Measurements from ENCODE around the gene RNASEL.
A peak's percentile ranks its signal among the peaks of the same experiment; 100 is the strongest.

The RNASEL gene

DNA sequence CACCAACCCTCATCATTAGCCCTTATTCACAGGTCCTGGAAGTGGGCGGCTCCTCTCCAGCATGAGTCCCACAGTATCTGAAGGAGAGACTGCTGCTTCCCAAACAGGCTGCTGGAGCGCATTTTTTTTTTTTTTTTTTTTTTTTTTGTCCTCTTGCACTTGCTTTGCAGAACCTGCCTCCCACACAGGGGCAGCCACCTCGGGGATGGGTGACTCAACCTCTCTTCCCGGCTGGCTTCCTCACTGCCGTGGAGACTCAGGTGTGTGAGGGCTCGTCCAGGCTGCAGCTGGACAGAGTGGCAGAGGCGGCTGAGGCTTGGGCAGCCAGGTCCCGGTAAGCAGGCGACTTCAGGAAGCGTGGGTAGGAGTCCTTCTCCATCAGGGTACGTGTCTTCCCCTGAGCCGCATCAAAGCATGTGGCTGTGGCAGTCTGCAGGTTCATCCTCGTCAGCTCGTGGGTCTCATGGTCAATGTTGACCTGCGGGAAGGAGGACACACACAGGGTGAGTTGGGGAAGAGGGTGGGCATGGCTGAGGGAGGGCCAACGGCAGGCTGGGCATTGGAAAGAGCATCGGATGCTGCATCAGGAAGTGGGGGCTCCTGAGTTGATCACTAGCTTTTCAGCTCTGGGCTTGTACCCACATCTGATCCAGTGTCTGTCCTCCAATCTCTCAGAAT, 11.1 kb upstream of the RNASEL start:
- DNase-seq: no peak

DNA sequence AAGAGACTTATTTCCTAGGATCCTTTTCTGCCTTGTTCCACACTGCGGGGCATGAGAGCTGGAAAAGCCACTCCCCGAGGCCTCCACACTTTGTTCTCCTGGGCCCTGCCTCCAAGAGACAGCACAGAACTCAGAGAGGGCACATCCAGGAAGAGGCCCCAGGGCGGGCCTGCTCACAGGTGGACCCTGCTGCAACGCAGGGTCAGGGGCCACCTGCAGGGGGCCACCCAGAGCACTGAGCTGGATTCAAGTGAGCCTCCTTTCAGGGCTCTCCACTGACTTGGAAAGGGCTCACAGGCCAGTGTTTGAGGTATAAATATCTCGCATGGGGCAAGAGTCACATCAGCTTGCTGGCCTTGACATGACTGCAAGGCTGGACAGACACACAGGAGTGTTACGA, 10.3 kb upstream of the RNASEL start:
- DNase-seq: no peak

DNA sequence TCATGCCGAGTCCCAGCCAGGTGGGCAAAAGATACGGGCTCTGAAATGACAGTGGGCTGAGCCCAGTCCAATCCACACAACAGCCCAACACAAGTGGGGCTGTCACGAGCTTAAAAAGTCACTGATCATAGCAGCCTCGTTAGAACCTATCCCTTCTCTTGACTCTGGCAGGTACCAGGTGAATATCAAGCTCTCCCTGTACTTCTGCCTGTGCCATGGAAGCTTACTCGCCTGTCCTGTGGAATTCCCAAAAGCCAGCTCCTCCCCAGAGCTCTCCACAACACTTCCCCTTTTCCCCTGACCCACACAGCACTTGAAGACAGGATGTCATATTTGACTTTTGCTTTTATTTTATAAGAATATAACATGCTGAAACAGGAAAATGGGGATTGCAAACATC, 9.2 kb upstream of the RNASEL start:
- no peak for DNase-seq

DNA sequence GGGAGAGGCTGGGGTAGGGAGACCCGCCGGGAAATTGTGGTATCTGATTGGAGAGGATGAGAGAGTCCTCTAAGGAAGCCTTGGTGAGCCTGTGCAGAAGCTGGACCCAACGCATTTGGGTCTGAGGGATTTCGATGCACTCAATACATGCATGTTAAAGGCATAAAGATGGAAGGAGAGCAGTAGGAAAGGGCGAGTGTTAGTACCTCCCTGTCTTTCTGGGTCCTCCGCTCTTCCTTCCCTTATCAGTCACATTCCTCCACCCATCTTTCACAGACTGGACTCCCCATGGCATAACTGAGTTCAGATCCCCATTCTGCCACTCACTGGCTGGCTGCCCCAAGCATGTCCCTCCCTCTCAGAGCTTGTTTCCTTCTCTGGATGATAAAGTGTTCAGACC, 7.9 kb upstream of the RNASEL start:
- no peak for DNase-seq

DNA sequence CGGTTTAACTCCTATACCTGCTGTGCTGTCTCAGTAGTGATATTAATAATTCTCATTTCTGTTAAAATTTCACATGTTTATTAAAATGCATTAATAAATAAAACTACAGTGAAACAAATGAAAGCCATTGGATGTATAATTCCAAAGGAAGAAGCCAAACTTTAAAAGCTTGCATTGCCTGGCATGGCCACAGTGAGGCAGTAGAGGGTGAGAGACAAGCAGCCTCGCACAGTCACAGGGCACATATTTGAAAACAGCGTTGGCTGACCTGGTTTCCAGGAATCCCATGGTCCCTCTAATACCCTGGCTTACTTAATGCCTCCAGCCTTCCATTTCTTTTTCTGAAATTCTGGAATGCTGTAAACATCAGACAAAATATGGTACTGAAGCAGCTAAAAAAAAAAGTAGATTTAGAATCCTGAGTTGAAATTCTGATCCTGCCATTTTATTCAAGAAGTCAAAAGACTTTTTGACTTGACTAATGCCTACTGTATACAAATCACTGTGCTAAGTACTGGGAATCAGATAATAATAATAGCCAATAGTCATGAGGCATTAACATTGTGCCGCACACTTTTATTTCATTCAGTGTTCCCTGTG, 6.7 kb upstream of the RNASEL start:
- peak; percentile 48 for DNase-seq

DNA sequence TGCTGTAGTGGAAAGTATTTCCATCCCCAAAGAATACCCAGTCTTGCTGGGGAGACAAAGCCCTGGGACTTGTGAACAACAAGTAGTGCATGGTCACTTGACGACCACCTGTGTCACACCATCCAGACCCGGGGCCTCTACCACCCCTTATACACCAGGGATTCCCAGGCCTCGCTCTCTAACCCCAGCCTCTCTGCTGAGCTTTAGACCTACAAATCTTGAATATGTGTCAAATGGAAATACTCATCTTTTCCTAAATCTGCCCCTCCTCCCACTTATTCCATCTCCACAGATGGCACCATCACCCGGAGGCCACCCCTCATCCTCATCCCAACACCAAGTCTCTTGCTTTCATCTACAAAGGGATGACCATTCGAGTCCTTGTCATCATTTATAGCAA, 875 bp upstream of the RNASEL start:
- no peak for DNase-seq

DNA sequence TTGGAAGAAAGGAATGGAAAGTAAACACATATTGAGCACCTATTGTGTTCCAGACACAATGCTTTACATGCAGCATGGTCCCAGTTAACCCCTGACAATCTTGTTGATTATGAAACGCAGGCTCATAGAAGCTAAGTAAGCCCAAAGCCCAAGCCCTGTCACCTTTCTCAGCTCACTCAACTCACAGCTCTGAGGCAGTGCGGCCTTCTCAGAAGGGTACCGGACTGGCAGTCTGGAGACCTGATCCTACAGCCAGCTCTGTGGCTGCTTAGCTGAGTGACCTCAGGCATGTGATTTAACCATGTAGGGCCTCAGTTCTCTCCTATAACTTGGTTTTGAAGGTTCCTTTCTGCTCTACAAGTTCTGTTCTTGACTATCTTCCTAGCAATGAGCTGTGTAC, 464 bp upstream of the RNASEL start:
- no peak for DNase-seq

DNA sequence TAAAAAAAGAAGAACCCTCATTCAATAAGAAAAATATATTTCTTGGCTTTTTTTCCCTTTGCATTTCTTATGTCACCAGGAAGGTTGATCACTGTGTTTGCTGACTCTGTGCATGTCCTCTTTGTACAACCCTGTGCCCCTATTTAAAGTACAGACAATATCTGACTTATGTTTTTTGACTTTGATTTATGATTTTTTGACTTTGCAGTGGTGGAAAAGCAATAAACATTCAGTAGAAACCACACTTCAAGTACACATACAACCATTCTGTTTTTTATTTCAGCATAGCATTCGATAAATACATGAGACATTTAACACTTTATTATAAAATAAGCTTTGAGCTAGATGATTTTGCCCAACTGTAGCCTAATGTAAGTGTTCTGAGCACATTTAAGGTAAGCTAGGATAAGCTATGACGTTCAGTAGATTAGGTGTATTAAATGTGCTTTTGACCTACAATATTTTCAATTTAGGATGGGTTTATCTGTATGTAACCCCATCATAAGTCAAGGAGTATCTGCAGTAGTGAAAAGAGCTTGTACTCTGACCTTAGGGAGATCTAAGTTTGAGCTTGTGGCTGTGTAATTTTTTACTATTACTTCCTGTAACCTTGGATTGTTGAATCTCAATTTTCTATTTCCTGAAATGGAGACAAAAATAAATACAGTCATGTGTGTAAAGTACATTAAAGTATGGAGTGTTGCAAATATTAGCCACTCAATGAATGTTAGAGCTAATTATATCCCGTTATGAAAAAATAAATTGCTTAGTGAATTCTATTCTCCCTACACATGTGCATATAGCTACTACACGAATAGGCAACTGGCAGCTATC, 1.2 kb downstream of the RNASEL start:
- DNase-seq: no peak

DNA sequence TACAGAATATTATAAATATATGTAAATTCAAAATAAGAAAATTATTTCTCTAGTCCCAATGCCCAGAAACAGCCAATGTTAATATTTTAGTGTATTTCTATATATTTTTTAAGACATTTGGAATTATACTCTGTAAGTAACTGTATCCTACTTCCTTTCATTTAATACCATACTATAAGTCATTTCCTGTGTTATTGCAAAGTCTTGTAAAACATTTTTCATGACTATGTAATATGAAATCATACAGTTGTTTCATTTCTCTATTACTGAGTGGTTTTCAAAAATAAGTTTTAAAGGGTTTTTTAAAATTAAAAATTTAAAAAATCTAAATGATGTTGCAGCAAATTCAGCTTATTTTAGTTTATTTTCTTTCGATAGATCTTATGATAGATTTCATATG, 2.0 kb downstream of the RNASEL start:
- DNase-seq: no peak

DNA sequence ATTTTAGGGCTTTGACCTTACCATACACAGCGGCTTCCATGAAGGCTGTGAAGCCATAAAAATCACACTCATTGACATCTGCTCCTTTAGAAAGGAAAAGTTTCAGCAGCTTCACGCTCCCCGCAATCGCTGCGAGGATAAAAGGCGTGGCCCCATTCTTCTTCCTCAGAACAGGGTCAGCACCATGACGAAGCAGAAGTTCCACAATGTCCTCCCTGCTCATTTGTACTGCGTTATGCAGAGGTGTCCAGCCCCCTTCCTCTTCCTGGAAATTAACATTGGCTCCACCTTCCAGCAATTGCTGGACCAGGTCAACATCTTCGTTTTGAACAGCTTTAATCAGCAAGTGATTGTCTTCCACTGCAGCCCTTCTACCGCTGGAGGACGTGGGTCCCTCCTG, 2.7 kb downstream of the RNASEL start:
- DNase-seq: no peak

DNA sequence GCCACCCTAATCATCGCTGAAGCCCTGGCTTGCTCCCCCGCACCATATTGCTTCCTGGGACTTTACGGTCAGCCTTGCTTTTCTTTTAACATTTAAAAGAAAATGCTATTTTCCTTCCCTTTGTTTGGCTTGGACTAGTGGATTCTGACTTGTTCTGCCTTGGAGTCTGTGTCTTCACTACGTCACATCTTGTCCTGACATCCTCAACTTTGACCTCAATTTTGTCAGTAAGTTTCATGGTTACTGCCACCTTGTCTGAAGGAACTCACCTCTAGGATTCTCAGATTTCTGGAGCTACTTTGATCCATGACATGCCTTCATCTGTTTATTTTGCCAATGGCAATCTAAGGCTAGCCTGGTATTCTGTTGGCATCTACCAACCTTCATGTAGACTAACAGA, 4.3 kb downstream of the RNASEL start:
- no peak for DNase-seq

DNA sequence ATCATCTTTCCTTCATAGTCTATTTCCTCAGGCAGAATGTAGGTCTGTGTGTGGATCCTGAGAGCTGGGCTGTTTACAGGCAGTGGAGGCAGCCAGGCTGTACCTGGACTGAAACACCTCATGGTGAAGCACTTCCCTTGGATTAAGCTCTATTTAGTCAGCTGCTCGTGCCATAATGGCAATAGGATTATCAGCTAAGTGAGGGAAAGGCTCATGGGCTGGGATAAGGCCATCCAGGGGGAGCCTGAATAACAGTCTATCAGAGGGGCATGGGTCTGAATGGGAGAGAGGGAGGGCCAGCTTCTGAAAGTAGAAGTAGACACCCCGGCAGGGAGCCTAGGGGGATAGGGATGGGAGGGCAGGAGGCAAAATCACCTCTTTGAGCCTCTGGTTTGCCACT, 8.3 kb downstream of the RNASEL start:
- DNase-seq: no peak

DNA sequence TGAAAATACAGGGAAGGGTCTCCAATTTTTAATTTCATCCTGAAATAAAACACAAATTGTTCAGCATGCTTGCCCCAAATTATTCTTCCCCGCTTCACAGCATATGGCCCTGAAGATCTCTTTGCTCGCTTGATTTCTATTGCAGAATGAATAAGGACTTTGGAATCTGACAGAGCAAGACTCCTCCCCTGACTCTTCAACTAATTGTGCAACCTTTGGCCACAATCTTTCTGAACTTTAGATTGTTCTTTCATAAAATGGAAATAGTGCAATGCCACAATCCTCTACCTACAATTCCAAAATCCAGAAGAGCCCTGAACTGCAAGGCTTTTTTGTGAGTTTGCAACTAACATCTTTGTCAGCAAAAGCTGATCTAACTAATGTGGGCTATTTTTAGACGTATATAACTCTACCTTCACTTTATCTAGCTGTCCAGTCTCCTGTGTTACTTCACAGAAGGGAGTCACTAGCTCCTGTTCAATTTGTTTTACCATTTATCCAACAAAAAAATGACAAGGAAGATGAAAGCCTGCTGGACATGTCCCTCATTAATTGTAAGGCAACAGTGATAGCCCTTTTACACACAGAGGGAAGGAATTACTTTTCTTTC, 13.4 kb downstream of the RNASEL start:
- DNase-seq: no peak

DNA sequence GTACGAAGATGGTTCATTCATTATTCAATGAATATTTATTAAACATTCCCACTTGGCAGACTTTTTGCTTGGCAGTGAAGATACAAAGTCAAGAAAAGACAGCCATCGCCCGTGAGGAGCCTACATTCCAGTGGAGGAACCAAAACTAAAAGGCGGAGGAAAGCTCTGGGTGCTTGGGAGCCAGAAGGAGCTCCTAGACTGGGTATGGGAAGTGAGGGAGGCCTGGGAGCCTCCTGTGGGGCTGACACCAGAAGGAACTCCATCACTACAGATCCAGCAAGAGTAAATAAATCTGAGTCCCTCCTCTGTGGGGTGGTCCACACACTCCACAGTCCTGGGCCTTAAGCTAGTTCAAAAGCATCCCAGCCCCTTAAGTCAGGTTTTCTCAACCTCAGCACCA, 14.9 kb downstream of the RNASEL start:
- no peak for DNase-seq

DNA sequence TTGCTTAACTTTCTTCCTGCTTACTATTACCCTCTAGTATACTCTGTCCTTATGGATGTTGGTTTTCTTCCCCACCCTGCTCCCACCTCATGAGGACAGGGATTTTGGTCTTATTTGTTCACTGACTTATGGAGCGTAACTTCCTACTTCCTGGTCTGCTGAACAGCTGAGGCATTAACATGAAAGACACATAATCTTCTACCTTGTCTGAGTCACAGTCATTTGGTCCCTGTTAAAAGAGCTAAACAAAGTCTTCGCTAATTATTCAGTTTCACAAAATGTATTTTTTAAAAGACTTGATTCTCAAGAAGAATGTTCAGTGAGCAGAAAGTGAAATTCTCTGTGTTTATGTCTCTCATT, 18.5 kb downstream of the RNASEL start:
- DNase-seq: no peak

DNA sequence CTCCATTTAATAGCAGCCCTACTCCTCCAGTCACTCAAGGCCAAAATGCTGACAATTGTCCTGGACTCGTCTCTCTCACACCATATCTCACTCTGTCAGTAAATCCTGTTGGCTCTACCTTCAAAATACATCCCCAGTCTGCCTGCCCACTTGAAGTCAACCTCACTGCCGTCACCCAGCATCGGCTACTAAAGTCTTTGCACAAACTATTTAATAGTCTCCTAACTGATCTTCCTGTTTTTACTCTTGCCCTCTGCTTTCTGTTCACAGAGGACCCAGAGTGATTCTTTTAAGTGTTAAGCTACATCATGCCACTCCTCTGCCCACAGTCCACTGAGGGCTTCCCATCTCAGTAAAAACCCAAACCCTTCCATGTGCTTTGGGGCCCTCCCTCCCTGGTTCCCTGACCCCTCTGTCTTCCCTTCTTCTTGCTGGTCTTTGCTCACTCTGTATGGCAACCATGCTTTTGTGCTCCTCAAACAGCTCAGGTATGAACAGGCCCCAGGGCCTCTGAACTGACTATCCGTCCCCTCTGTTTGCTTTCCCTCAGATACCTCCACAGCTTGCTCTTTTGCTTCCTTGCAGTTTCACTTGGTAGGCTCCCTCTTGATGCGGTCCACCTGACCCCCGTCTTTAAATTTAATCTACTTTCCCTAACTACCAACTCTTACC, 19.0 kb downstream of the RNASEL start:
- no peak for DNase-seq

DNA sequence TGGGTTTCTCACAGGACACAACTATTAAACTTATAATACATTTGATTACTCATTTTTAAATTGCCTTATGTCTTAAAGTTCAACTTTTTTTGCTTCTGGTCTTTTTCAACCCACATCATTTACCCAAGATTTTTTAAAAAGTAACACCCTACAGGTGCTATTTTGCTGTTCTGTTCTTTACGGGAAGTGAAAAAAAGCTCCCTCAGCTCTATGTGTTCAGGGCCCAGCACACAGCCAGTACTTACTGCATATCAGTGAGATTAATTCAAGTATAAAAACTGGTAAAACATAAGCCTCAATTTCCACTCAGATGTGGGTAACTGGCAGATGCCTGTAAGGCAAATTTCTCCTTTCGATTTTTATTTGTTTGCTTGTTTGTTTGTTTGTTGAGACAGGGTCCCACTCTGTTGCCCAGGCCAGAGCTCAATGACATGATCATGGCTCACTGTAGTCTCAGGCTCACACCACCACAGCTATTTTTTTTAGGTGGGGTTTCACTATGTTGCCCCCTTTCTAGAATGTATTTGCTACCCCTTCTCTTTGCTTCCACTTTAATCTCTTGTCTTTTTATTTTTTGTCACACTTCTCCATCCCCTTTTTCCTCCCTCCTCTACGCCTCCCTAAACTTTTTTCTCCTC, 20.3 kb downstream of the RNASEL start:
- DNase-seq: no peak

DNA sequence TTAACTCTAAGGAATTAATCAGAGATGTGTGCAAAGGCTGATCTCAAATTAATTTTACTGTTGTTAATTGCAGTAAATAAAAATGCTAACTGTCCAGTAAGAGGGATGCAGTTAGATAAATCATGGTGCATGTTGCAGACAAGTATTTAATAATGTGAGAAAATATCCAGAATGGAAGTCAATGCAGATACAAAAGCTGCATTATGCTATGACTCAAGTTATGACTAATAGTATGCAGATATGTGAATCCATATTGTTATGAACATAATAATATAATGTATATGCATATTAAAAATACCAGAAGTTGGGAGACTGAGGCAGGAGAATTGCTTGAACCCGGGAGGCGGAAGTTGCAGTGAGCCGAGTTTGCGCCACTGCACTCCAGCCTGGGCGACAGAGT, 21.4 kb downstream of the RNASEL start:
- DNase-seq: no peak

DNA sequence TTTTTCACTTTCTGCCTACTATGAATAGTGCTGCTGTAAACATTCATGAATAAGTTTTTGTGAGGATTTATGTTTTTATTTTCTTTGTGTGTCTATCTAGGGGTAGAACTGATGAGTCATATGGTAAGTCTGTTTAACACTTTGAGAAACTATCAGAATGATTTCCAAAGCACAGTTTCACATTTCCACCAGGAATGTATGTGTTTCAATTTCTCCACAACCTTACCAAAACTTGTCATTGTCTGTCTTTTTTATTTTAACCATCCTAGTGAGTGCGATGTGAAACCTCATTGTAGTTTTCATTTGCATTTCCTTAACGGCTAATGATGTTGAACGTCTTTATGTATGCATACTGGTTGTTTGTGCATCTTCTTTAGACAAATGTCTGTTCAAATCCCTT, 23.5 kb downstream of the RNASEL start:
- no peak for DNase-seq

DNA sequence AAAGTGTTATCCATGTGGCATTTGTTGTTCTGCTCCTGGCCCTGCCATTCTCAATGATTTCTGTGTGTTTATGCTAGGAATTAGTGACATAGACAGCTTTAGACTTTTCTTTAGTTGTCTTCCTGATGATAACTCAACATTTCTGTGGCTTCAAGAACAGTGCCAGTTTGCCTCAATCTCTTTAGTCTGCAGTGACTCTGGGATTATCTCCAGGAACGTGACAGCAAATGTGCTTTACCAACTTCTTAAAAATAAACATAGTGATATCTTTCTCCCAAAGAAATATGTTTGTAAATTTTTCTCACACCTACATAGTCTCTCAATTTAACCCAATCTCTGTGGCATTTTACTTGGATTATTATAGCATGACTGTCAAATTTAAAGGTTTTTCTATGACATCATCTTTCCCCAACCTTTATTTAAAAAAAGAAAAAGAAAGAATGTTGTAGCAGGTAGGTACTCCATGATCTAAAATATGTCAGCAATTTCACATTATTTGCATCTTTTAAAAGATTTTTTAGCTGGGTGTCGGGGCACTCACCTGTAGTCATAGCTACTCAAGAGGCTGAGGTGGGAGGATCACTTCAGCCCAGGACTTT, 24.6 kb downstream of the RNASEL start:
- DNase-seq: no peak

DNA sequence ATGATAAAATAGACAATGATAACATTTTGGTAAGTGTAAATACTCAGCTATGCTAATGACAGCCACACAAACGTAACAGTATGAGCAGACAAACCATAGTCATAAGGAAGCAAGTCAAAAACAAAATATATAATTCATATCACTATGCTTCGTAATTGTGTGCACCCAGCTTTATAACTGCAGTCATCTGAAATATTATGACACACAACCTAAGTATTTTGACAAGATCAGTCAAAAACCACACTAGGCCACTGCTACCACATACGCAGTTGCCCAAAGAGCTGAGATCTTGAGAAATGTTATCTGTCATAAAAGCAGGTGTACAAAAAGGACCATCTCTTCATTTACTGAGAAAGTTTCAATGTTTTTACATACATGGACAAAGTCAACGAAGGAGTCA, 26.0 kb downstream of the RNASEL start:
- no peak for DNase-seq

DNA sequence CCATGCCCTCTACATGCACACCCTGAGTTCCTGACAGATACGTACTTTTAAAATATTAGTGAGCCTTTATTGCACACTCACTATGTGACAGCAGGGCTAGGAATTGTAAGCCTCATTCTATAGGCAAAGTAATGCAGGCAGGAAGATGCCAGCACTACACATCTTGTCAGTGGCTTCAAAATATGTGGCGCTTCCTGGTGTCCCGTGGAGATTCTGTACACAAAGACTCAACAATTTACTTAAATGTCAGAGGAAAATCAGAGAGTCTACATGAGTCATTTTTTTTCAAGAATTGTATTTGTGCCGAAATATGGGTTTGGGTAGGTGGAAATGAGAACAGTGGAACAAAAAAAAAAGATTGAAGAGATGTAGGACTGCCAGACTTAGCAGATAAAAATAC, 27.6 kb downstream of the RNASEL start:
- DNase-seq: no peak
